GM08714 (cell line): ENCODE results near the gene UBQLN2.
"Not testable (repeated sequence)": the region's sequence is repeated elsewhere in the genome, so short reads cannot be mapped to it uniquely, and the experiment has no call there.

Experiments used
- H3K4me3 ChIP-seq: fragments of 200-500 bp; sonication (Bioruptor generic); 2 replicates; pipeline ENCODE4 v1.5.1; 2014; ENCODE audit warnings: mild to moderate bottlenecking, low read length, inconsistent platforms
- ZNF274 ChIP-seq: IDR thresholded peaks from 2 replicates; pipeline ENCODE4 v1.6.1; 2012; ENCODE audit warnings: mild to moderate bottlenecking, low read depth, low read length

UBQLN2 gene

GRCh38 chrX:56588397-56589188 is 25.2 kb downstream of the UBQLN2 start:
- TF ChIP-seq ZNF274 = no peak
- no peak overlapping the region for H3K4me3 ChIP-seq

DNA sequence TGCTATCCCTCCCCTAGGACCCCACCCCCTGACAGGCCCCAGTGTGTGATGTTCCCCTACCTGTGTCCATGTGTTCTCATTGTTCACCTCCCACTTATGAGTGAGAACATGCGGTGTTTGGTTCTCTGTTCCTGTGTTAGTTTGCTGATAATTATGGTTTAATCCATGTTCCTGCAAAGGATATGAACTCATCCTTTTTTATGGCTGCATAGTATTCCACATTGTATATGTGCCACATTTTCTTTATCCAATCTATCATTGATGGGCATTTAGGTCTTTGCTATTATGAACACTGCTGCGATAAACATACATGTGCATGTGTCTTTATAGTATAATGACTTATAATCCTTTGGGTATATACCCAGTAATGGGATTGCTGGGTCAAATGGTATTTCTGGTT is 28.4 kb downstream of the UBQLN2 start:
- H3K4me3 ChIP-seq = not testable (repeated sequence)

- no peak for TF ChIP-seq ZNF274
- H3K4me3 ChIP-seq = no peak overlapping the region
These were observed 36.7 kb downstream of the UBQLN2 start for GRCh38 chrX:56600141-56600540.

DNA sequence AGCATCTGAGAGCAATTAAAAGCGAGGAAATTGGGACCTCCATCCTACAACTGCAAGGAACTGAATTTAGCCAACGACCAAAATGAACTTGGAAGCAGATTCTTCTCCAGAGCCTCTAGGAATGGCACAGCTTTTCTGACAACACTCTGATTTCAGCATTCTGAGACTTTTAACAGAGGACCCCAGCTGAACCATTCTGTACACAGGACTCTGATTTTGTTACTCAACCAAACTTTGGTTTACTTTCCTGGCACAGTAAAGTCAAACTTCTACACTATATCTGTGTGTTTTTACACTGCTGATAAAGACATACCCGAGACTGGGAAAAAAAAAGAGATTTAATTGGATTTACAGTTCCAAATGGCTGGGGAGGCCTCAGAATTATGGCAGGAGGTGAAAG is 37.6 kb downstream of the UBQLN2 start:
- no peak for TF ChIP-seq ZNF274
- H3K4me3 ChIP-seq = no peak overlapping the region

DNA sequence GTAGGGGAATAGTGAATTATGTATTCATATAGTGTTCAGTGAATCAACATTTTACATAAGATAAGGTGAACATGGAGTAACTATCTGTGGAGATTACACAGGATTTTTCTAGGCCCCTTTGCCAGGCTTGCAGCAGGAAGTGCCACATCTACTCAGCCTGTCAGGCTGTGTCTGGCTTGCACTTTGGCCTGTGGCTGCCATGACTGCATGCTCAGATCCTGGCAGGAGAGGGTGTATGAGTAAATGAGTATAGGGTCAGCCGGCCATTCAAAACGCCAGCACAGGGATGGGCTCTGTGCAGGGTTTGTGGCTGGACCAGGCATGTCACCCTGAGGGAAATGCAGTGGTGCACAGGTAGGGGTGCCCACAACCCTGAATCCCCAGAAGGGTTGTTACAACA is 51.9 kb downstream of the UBQLN2 start:
- TF ChIP-seq ZNF274 = no peak
- H3K4me3 ChIP-seq = no peak overlapping the region
